Bronchial epithelial cell (primary cell): ENCODE measurements around the gene PIGC. TPM values are rescaled to one million over a fixed set of nuclear protein-coding genes. Genes with fewer than 3 reads are reported as not detected.

Experiments used
- DNase-seq: peaks from one replicate; pipeline ENCODE4 v3.0.0-alpha.2; 2010; ENCODE audit warnings: low read depth
- FAIRE-seq: peaks from 2 replicates; lab custom pipeline; 2011; peaks lifted over from hg19 to GRCh38; lab: Jason Lieb, UNC
- H3K27me3 ChIP-seq: 2 replicates; pipeline ENCODE4 v1.5.1; 2011; ENCODE audit warnings: low read length; ENCODE audit not compliant: control insufficient read depth, insufficient read depth
- H3K36me3 ChIP-seq: 2 replicates; pipeline ENCODE4 v1.5.1; 2011; ENCODE audit warnings: low read length; ENCODE audit not compliant: control insufficient read depth, insufficient read depth
- H3K4me3 ChIP-seq: 2 replicates; pipeline ENCODE4 v1.5.1; 2011; ENCODE audit warnings: mild to moderate bottlenecking, low read depth, low read length, control low read depth
- CTCF ChIP-seq: IDR thresholded peaks from 2 replicates; pipeline ENCODE4 v1.5.1; 2011; ENCODE audit warnings: mild to moderate bottlenecking, moderate library complexity, low read length, control low read depth, inconsistent platforms; ENCODE audit not compliant: insufficient read depth, severe bottlenecking
- total RNA-seq: library from RNA; depleted of rRNA; stranded (reverse); fragments of >200 nt; gene quantifications from 2 replicates; pipeline ENCODE4 v1.2.1, GENCODE V29; 2014

Gene PIGC
- total RNA-seq, 1 donor from 2014 or later = 16.8 TPM

GRCh38 chr1:172393354-172393753, 50.5 kb downstream of the PIGC start:
- H3K27me3 ChIP-seq = no peaks in the 10 kb centered on the region
- no peak for TF ChIP-seq CTCF
- FAIRE-seq = no peak

GRCh38 chr1:172391976-172392375, 51.9 kb downstream of the PIGC start:
- no peak for TF ChIP-seq CTCF
- FAIRE-seq (no peak), DNase-seq (no peak)
- Histone ChIP-seq H3K4me3 (no peak overlapping the region), H3K27me3 (no peaks in the 10 kb centered on the region), H3K36me3 (no peaks in the 10 kb centered on the region)

More at GRCh38 chr1:172393354-172393753, 50.5 kb downstream of the PIGC start:
- Histone ChIP-seq H3K4me3 (no peak overlapping the region), H3K36me3 (no peaks in the 10 kb centered on the region)
- DNase-seq = no peak

Other genes starting within 250 kb of the PIGC start
- gene C1orf105, start 23.4 kb downstream of the PIGC start, total RNA-seq = not detected in 2 replicates
- gene SUCO, start 89.1 kb upstream of the PIGC start, total RNA-seq = 11.3 and 12.4 TPM in 2 replicates
- gene FASLG, start 215.0 kb upstream of the PIGC start, total RNA-seq = not detected in 2 replicates